ENCODE data around the gene EEF2K.

DNA sequence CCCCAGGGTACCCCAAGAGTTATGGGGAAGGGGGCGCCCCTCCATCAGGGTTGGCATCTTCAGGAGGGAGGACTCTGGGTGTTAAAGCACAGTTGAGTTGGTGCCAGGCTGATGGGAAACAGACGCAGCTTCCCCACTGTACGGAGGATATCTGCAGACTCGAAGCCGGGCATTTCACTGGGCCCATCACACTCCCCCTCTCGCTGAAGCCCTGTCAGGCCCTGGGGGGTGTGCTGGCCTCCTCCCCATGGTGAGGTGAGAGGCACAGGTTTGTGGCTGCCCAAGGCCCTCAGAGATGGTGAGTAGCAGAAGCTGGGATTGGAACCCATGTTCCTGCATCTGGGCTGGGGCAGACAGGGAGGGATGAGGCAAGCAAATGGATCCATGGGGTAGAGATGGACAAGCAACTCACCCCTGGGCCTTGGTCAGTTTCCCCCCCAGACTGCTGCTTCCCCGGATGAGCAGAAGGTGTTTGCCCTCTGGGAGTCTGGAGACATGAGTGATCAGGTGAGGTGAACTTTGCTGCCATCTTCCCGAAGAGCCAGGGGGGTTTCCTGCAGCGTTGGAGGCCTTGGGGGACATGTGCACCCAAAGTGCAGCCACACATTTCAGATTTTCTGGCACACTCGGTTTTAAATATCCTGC, 122.1 kb downstream of the EEF2K start:
- TF ChIP-seq EP300 (IDR thresholded peaks at IDR 0.05; ENCODE audit: low read depth) (no peak), POLR2AphosphoS5 (IDR thresholded peaks at IDR 0.05) (no peak)
- TF ChIP-seq, protein P1, sequence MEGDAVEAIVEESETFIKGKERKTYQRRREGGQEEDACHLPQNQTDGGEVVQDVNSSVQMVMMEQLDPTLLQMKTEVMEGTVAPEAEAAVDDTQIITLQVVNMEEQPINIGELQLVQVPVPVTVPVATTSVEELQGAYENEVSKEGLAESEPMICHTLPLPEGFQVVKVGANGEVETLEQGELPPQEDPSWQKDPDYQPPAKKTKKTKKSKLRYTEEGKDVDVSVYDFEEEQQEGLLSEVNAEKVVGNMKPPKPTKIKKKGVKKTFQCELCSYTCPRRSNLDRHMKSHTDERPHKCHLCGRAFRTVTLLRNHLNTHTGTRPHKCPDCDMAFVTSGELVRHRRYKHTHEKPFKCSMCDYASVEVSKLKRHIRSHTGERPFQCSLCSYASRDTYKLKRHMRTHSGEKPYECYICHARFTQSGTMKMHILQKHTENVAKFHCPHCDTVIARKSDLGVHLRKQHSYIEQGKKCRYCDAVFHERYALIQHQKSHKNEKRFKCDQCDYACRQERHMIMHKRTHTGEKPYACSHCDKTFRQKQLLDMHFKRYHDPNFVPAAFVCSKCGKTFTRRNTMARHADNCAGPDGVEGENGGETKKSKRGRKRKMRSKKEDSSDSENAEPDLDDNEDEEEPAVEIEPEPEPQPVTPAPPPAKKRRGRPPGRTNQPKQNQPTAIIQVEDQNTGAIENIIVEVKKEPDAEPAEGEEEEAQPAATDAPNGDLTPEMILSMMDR (IDR thresholded peaks at IDR 0.05): no peak
